SIG-M5 treated with dmso at 0.1 percent for 504 hours (cell line): ENCODE measurements around the gene PDE4DIP.
"Not testable (repeated sequence)": the region's sequence is repeated elsewhere in the genome, so short reads cannot be mapped to it uniquely, and the experiment has no call there.

Experiments
- DNase-seq: peaks from one replicate; lab custom pipeline; 2025; ENCODE audit not compliant: unreplicated experiment; lab: John Stamatoyannopoulos, UW

Gene PDE4DIP

GRCh38 chr1:149064611-149065010 lies 220.4 kb downstream of the PDE4DIP start:
- not testable (repeated sequence) for DNase-seq

GRCh38 chr1:149075505-149076127 lies 231.4 kb downstream of the PDE4DIP start:
- not testable (repeated sequence) for DNase-seq
